HEK293 (cell line): ENCODE measurements around the gene C21orf58.

ENCODE experiments used
- CTCF ChIA-PET: fragments of 350-600 bp; formaldehyde crosslinking; extraction: SDS; loops from one replicate; lab custom pipeline; 2021; ENCODE audit warnings: antibody characterized with exemption; lab: Yijun Ruan, JAX
- POLR2A ChIA-PET: fragments of 300-600 bp; formaldehyde crosslinking; extraction: SDS; loops from one replicate; lab custom pipeline; 2020; ENCODE audit warnings: antibody characterized with exemption, inconsistent platforms; lab: Yijun Ruan, JAX
- H3K27ac ChIP-seq: fragments of 200-500 bp; sonication (Bioruptor generic); 2 replicates; pipeline ENCODE4 v1.5.1; 2014; ENCODE audit warnings: low read depth, low read length, control low read depth, inconsistent platforms; ENCODE audit errors: extremely low read depth
- H3K36me3 ChIP-seq, 2 experiments: fragments of 200-500 bp in 1 of 2; sonication (Bioruptor generic) in 1 of 2; 1 replicate in 1 of 2; 2 replicates in 1 of 2; pipeline ENCODE4 v1.5.1; 2014 to 2017; ENCODE audit warnings: inconsistent platforms in 2 of 2, low read length in 2 of 2; ENCODE audit not compliant: control insufficient read depth in 2 of 2, insufficient read depth in 1 of 2
- H3K4me1 ChIP-seq: fragments of 200-500 bp; sonication (Bioruptor generic); 2 replicates; pipeline ENCODE4 v1.5.1; 2014; ENCODE audit warnings: mild to moderate bottlenecking, low read length, inconsistent platforms; ENCODE audit not compliant: control insufficient read depth, insufficient read depth
- H3K4me3 ChIP-seq: 2 replicates; pipeline ENCODE4 v1.5.1; 2011; ENCODE audit warnings: low read depth, mild to moderate bottlenecking, control low read depth, low read length, moderate library complexity
- H3K9me3 ChIP-seq: fragments of 200-500 bp; sonication (Bioruptor generic); 2 replicates; pipeline ENCODE4 v1.5.1; 2014; ENCODE audit warnings: low read depth, low read length, inconsistent platforms; ENCODE audit not compliant: control insufficient read depth, insufficient read depth
- HOXC10 ChIP-seq: sonication (generic); formaldehyde crosslinking; IDR thresholded peaks from 2 replicates; pipeline ENCODE4 v1.8.1; 2023; ENCODE audit warnings: mild to moderate bottlenecking, missing genetic modification reagents
- ZBTB6 ChIP-seq: fragments of 450-650 bp; formaldehyde crosslinking; IDR thresholded peaks from 2 replicates; pipeline ENCODE4 v1.5.1; 2017; ENCODE audit warnings: missing biosample characterization, missing genetic modification characterization
- ZBTB8A ChIP-seq: fragments of 450-650 bp; formaldehyde crosslinking; IDR thresholded peaks from 2 replicates; pipeline ENCODE4 v1.5.1; 2016; ENCODE audit warnings: missing biosample characterization, missing genetic modification characterization
- ZNF214 ChIP-seq: fragments of 450-650 bp; formaldehyde crosslinking; IDR thresholded peaks from 2 replicates; pipeline ENCODE4 v1.5.1; 2017; ENCODE audit warnings: missing biosample characterization, mild to moderate bottlenecking, missing genetic modification characterization, borderline replicate concordance
- ZNF239 ChIP-seq: fragments of 450-650 bp; formaldehyde crosslinking; IDR thresholded peaks from 2 replicates; pipeline ENCODE4 v1.5.1; 2016; ENCODE audit warnings: missing biosample characterization, missing genetic modification characterization
- ZNF350 ChIP-seq: fragments of 450-650 bp; formaldehyde crosslinking; IDR thresholded peaks from 2 replicates; pipeline ENCODE4 v1.5.0; 2017; ENCODE audit warnings: missing biosample characterization, mild to moderate bottlenecking, missing genetic modification characterization
- ZNF354C ChIP-seq: fragments of 450-650 bp; formaldehyde crosslinking; IDR thresholded peaks from 2 replicates; pipeline ENCODE4 v1.5.1; 2016; ENCODE audit warnings: missing biosample characterization, missing genetic modification characterization, low read depth, borderline replicate concordance
- ZNF433 ChIP-seq: fragments of 450-650 bp; formaldehyde crosslinking; IDR thresholded peaks from 2 replicates; pipeline ENCODE4 v1.5.1; 2016; ENCODE audit warnings: missing biosample characterization, missing genetic modification characterization, low read depth
- ZNF571 ChIP-seq: fragments of 450-650 bp; formaldehyde crosslinking; IDR thresholded peaks from 2 replicates; pipeline ENCODE4 v1.5.0; 2017; ENCODE audit warnings: missing biosample characterization, missing genetic modification characterization
- TF ChIP-seq, protein P1 (sequence below): fragments of 450-650 bp; formaldehyde crosslinking; IDR thresholded peaks from 2 replicates; pipeline ENCODE4 v1.5.1; 2016; ENCODE audit warnings: missing biosample characterization, missing genetic modification characterization, low read depth
- TF ChIP-seq, protein P2 (sequence below): fragments of 450-650 bp; IDR thresholded peaks from 2 replicates; pipeline ENCODE4 v1.5.1; 2018; ENCODE audit warnings: missing biosample characterization, missing genetic modification characterization
- TF ChIP-seq, protein P3 (sequence below): fragments of 450-650 bp; formaldehyde crosslinking; IDR thresholded peaks from 2 replicates; pipeline ENCODE4 v1.5.1; 2017; ENCODE audit warnings: missing biosample characterization, missing genetic modification characterization
- TF ChIP-seq, protein P4 (sequence below): fragments of 450-650 bp; formaldehyde crosslinking; IDR thresholded peaks from 2 replicates; pipeline ENCODE4 v1.5.1; 2017; ENCODE audit warnings: missing biosample characterization, missing genetic modification characterization

C21orf58 gene

GRCh38 chr21:46252840-46253239, 70.8 kb downstream of the C21orf58 start:
- H3K4me3 ChIP-seq: no peak overlapping the region
- ChIA-PET POLR2A (interaction anchor here (0.7 to 1.9 kb wide), 5 partner anchors 8 to 279 kb away, joined by 3 to 5 read pairs (median 3); no protein-coding TSS in a partner anchor), CTCF (interaction anchor here (0.5 to 1.6 kb wide), 6 partner anchors 8 to 379 kb away, joined by 3 to 4 read pairs (median 3); no protein-coding TSS in a partner anchor)
- no peak overlapping the region for H3K27ac ChIP-seq
- TF ChIP-seq, protein P1, sequence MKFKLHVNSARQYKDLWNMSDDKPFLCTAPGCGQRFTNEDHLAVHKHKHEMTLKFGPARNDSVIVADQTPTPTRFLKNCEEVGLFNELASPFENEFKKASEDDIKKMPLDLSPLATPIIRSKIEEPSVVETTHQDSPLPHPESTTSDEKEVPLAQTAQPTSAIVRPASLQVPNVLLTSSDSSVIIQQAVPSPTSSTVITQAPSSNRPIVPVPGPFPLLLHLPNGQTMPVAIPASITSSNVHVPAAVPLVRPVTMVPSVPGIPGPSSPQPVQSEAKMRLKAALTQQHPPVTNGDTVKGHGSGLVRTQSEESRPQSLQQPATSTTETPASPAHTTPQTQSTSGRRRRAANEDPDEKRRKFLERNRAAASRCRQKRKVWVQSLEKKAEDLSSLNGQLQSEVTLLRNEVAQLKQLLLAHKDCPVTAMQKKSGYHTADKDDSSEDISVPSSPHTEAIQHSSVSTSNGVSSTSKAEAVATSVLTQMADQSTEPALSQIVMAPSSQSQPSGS (tag by site-specific recombination): no peak
- TF ChIP-seq, protein P2, sequence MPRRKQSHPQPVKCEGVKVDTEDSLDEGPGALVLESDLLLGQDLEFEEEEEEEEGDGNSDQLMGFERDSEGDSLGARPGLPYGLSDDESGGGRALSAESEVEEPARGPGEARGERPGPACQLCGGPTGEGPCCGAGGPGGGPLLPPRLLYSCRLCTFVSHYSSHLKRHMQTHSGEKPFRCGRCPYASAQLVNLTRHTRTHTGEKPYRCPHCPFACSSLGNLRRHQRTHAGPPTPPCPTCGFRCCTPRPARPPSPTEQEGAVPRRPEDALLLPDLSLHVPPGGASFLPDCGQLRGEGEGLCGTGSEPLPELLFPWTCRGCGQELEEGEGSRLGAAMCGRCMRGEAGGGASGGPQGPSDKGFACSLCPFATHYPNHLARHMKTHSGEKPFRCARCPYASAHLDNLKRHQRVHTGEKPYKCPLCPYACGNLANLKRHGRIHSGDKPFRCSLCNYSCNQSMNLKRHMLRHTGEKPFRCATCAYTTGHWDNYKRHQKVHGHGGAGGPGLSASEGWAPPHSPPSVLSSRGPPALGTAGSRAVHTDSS (tag by site-specific recombination): no peak
- TF ChIP-seq ZBTB6 (no peak), ZNF350 (tag by site-specific recombination) (no peak), ZNF433 (no peak), ZBTB8A (tag by site-specific recombination) (no peak), ZNF239 (tag by site-specific recombination) (no peak), ZNF354C (no peak), ZNF214 (tag by site-specific recombination) (no peak), HOXC10 (CRISPR knock-in tag) (no peak), ZNF571 (tag by site-specific recombination) (no peak)
- TF ChIP-seq, protein P3, sequence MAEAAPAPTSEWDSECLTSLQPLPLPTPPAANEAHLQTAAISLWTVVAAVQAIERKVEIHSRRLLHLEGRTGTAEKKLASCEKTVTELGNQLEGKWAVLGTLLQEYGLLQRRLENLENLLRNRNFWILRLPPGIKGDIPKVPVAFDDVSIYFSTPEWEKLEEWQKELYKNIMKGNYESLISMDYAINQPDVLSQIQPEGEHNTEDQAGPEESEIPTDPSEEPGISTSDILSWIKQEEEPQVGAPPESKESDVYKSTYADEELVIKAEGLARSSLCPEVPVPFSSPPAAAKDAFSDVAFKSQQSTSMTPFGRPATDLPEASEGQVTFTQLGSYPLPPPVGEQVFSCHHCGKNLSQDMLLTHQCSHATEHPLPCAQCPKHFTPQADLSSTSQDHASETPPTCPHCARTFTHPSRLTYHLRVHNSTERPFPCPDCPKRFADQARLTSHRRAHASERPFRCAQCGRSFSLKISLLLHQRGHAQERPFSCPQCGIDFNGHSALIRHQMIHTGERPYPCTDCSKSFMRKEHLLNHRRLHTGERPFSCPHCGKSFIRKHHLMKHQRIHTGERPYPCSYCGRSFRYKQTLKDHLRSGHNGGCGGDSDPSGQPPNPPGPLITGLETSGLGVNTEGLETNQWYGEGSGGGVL (tag by site-specific recombination): no peak
- TF ChIP-seq, protein P4, sequence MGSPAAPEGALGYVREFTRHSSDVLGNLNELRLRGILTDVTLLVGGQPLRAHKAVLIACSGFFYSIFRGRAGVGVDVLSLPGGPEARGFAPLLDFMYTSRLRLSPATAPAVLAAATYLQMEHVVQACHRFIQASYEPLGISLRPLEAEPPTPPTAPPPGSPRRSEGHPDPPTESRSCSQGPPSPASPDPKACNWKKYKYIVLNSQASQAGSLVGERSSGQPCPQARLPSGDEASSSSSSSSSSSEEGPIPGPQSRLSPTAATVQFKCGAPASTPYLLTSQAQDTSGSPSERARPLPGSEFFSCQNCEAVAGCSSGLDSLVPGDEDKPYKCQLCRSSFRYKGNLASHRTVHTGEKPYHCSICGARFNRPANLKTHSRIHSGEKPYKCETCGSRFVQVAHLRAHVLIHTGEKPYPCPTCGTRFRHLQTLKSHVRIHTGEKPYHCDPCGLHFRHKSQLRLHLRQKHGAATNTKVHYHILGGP: no peak
- TF ChIP-seq, all 188 proteins: peak for 0
- no peaks in the 10 kb centered on the region for H3K4me1 ChIP-seq
- peaks cover 58 to 94% of the 10 kb centered on the region in 2 experiments for H3K36me3 ChIP-seq
- no peaks in the 10 kb centered on the region for H3K9me3 ChIP-seq
